PFSK-1 (cell line): Measurements from ENCODE around the gene SH3PXD2A.

Experiments
- FOXP2 ChIP-seq: optimal IDR thresholded peaks from 2 replicates; pipeline ENCODE3; 2011; ENCODE audit warnings: borderline replicate concordance, control low read depth, inconsistent platforms; ENCODE audit not compliant: insufficient read depth; ENCODE audit errors: extremely low read length, extremely low read depth
- POLR2AphosphoS5 ChIP-seq: IDR thresholded peaks from 2 replicates; pipeline ENCODE4 v1.6.1; 2012; ENCODE audit warnings: low read depth, mild to moderate bottlenecking, control low read depth, low read length, moderate library complexity
- SIN3A ChIP-seq: IDR thresholded peaks from 2 replicates; pipeline ENCODE4 v1.6.1; 2012; ENCODE audit warnings: mild to moderate bottlenecking, low read length, moderate library complexity, borderline replicate concordance; ENCODE audit not compliant: insufficient read depth
- TAF1 ChIP-seq: IDR thresholded peaks from 2 replicates; pipeline ENCODE4 v1.6.1; 2012; ENCODE audit warnings: low read length, control low read depth, borderline replicate concordance; ENCODE audit not compliant: insufficient read depth
- TF ChIP-seq, protein P1 (sequence below), 2 experiments: IDR thresholded peaks; 2 replicates each; pipeline versions ENCODE4 v1.6.1 to v1.8.0; 2011 to 2012; ENCODE audit warnings: low read depth in 2 of 2, low read length in 2 of 2, control low read depth in 1 of 2, inconsistent platforms in 1 of 2, mild to moderate bottlenecking in 1 of 2, moderate library complexity in 1 of 2; ENCODE audit not compliant: insufficient read depth in 1 of 2

Gene SH3PXD2A

GRCh38 chr10:103770139-103770538 is 85.2 kb downstream of the SH3PXD2A start:
- no peak for TF ChIP-seq TAF1
- no peak for TF ChIP-seq SIN3A
- no peak for TF ChIP-seq FOXP2
- TF ChIP-seq, protein P1, sequence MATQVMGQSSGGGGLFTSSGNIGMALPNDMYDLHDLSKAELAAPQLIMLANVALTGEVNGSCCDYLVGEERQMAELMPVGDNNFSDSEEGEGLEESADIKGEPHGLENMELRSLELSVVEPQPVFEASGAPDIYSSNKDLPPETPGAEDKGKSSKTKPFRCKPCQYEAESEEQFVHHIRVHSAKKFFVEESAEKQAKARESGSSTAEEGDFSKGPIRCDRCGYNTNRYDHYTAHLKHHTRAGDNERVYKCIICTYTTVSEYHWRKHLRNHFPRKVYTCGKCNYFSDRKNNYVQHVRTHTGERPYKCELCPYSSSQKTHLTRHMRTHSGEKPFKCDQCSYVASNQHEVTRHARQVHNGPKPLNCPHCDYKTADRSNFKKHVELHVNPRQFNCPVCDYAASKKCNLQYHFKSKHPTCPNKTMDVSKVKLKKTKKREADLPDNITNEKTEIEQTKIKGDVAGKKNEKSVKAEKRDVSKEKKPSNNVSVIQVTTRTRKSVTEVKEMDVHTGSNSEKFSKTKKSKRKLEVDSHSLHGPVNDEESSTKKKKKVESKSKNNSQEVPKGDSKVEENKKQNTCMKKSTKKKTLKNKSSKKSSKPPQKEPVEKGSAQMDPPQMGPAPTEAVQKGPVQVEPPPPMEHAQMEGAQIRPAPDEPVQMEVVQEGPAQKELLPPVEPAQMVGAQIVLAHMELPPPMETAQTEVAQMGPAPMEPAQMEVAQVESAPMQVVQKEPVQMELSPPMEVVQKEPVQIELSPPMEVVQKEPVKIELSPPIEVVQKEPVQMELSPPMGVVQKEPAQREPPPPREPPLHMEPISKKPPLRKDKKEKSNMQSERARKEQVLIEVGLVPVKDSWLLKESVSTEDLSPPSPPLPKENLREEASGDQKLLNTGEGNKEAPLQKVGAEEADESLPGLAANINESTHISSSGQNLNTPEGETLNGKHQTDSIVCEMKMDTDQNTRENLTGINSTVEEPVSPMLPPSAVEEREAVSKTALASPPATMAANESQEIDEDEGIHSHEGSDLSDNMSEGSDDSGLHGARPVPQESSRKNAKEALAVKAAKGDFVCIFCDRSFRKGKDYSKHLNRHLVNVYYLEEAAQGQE (IDR thresholded peaks at IDR 0.05; ENCODE audit: insufficient read depth in 1 of 2, low read depth in 2 of 2, low read length in 2 of 2): no peak
- no peak for TF ChIP-seq POLR2AphosphoS5

GRCh38 chr10:103769176-103769575 is 86.2 kb downstream of the SH3PXD2A start:
- TF ChIP-seq, protein P1 (IDR thresholded peaks at IDR 0.05; ENCODE audit: insufficient read depth in 1 of 2, low read depth in 2 of 2, low read length in 2 of 2): no peak
- TF ChIP-seq SIN3A: no peak
- no peak for TF ChIP-seq POLR2AphosphoS5
- TF ChIP-seq FOXP2: no peak
- TF ChIP-seq TAF1: no peak

GRCh38 chr10:103768345-103768744 is 87.0 kb downstream of the SH3PXD2A start:
- TF ChIP-seq POLR2AphosphoS5: no peak
- no peak for TF ChIP-seq TAF1
- TF ChIP-seq, protein P1 (IDR thresholded peaks at IDR 0.05; ENCODE audit: insufficient read depth in 1 of 2, low read depth in 2 of 2, low read length in 2 of 2): no peak
- no peak for TF ChIP-seq FOXP2
- TF ChIP-seq SIN3A: no peak

DNA sequence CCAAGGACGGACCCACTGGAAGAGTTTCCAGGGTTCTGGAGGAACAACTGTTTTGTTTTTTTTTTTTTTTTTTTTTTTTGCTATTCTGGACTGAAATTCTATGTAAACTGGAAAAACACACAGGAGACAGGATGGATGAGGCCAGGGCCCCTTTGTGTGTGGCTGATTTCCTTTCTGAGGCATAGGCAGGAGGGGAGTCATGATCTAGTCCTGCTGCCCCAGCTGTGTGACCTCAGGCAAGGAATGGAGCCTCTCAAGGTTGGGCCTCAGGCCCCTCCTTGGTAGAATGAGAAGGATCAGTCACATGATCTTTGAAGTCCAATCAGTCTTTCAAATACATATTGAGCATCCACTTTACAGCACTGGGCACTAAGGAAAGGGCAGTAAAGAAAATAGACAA is 87.6 kb downstream of the SH3PXD2A start:
- TF ChIP-seq, protein P1 (IDR thresholded peaks at IDR 0.05; ENCODE audit: insufficient read depth in 1 of 2, low read depth in 2 of 2, low read length in 2 of 2): no peak
- no peak for TF ChIP-seq POLR2AphosphoS5
- TF ChIP-seq SIN3A: no peak
- TF ChIP-seq FOXP2: no peak
- TF ChIP-seq TAF1: no peak
